ENCODE results near the gene ZNF488.
"Not testable (repeated sequence)": the region's sequence is repeated elsewhere in the genome, so short reads cannot be mapped to it uniquely, and the experiment has no call there.

Gene ZNF488, protein sequence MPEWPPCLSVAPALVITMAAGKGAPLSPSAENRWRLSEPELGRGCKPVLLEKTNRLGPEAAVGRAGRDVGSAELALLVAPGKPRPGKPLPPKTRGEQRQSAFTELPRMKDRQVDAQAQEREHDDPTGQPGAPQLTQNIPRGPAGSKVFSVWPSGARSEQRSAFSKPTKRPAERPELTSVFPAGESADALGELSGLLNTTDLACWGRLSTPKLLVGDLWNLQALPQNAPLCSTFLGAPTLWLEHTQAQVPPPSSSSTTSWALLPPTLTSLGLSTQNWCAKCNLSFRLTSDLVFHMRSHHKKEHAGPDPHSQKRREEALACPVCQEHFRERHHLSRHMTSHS

DNA sequence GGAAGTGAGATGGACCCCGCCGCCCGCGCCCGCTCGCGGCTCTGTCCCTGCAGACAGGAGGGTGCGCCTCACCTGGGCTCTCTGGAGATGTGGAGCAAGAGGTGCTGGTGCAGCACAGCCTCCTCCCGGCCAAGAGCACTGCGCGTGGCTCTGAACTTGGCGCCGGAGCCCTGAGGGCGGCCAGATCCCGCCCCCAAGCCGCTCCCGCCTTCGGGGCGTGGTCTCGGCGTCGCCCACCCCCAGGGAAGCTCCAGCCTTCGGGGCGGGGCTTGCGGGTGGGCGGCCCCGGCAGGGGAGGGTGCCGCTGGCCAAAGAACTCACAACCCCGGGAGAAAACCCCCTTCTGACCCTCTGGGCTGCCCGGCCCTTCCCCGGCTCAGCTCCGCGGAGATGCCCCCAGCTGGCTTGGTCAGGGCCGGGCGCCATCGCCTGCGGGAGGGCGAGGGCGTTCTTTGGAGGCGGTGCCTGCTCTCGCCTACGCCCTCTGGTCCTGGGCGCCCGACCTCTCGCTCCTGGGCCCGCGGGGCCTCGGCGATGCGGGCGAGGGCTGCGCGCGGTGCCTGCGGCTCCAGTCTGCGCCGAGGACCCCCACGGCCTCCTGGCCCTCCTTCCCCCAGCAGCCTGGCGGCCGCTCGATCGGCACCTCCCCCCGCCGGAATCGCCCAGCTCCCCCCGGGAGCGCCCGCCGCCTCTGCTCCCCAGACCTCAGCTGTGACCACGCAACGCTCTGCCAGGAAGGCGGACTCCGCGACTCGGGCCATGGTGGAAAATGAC lies at the start of gene ZNF488:
TSS of gene ZNF488 (minus strand) at position 146 of the 774 bp plus-strand sequence. CDS start 15,464 bp downstream, outside the sequence.
- H3K27ac Mint-ChIP-seq, result no peak within 1 kb of the TSS
- peaks cover 3% of the 10 kb centered on the region for H3K36me3 Mint-ChIP-seq
- H3K4me1 Mint-ChIP-seq, result peaks cover 25% of the 10 kb centered on the region
- peaks cover 80% of the 10 kb centered on the region for H3K27me3 Mint-ChIP-seq
- peak; percentile 81 for DNase-seq
- peaks cover 6% of the 10 kb centered on the region for H3K9me3 Mint-ChIP-seq
- CTCF ChIA-PET, result interaction anchor here (1.1 to 1.6 kb wide), 2 partner anchors 9 to 359 kb away, joined by 3 read pairs; no protein-coding TSS in a partner anchor
- H3K4me3 Mint-ChIP-seq, result peak within 1 kb of the TSS; percentile 89

DNA sequence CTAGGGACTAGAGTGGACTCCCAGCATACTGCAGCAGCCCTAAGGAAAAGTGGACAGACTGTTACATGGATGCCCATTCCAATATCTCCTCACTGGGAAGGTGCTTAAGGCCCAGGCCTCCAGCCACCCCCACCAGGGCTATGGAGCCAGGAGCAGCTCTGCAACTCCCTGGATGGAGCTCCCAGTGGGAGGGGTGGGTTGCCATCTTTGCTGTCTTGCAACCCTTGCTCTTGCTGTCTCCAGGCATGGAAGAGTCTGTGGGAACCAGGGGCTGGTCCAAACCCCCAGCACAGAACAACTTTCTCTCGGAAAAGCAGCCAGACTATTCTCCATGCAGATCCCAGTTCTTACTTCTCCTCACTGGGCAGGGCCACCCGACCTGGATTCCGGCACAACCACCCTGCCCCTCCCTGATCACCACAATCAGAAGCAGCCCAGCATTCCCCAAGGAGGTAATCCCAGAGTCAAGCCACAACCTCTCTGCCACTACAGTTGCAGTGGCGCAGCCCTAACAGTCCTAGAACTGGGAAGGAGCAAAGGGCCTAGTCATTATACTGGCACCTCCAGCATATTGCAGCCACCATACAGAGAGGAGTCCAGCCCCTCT lies 41.8 kb upstream of the ZNF488 start:
- CTCF ChIA-PET, result no interaction called here
- Mint-ChIP-seq H3K4me1 (no peaks in the 10 kb centered on the region), H3K27me3 (peaks cover 12% of the 10 kb centered on the region), H3K36me3 (no peaks in the 10 kb centered on the region), H3K4me3 (no peak overlapping the region), H3K9me3 (no peaks in the 10 kb centered on the region), H3K27ac (no peak overlapping the region)
- DNase-seq, result no peak

DNA sequence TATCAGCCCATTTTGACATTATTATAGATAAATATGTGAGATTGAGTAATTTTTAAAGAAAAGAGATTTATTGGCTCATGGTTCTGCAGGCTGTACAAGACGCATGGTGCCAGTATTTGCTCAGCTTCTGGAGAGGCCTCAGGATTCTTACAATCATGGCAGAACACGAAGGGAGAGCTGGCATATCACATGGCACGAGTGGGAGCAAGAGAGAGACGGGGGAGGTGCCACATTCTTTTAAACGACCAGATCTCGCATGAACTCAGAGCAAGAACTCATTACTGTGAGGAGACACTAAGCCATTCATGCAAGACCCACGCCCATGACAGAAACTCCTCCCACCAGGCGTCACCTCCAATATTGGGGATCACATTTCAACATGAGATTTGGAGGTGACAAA lies 40.1 kb upstream of the ZNF488 start:
- CTCF ChIA-PET, result no interaction called here
- no peaks in the 10 kb centered on the region for H3K9me3 Mint-ChIP-seq
- H3K4me1 Mint-ChIP-seq, result no peaks in the 10 kb centered on the region
- H3K4me3 Mint-ChIP-seq, result no peak overlapping the region
- peaks cover 9% of the 10 kb centered on the region for H3K27me3 Mint-ChIP-seq
- H3K27ac Mint-ChIP-seq, result no peak overlapping the region
- no peak for DNase-seq
- H3K36me3 Mint-ChIP-seq, result no peaks in the 10 kb centered on the region

DNA sequence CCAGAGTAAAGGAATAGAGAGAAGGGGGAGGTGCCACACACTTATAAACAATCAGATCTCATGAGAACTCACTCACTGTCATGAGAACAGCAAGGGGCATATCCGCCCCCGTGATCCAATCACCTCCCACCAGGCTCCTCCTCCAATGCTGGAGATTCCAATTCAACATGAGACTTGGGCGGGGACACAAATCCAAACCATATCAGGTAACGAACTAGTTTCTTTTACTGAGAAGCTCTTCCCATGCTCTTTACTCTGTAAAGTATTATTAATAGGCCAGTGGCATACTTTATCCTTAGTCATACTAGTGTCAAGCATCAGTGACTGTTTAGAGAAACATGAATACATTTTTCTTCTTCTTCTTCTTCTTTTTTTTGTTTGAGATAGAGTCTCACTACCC lies 39.4 kb upstream of the ZNF488 start:
- Mint-ChIP-seq H3K4me1 (no peaks in the 10 kb centered on the region), H3K9me3 (no peaks in the 10 kb centered on the region), H3K4me3 (no peak overlapping the region), H3K36me3 (no peaks in the 10 kb centered on the region), H3K27me3 (peaks cover 13% of the 10 kb centered on the region), H3K27ac (no peak overlapping the region)
- CTCF ChIA-PET, result no interaction called here
- DNase-seq, result no peak

DNA sequence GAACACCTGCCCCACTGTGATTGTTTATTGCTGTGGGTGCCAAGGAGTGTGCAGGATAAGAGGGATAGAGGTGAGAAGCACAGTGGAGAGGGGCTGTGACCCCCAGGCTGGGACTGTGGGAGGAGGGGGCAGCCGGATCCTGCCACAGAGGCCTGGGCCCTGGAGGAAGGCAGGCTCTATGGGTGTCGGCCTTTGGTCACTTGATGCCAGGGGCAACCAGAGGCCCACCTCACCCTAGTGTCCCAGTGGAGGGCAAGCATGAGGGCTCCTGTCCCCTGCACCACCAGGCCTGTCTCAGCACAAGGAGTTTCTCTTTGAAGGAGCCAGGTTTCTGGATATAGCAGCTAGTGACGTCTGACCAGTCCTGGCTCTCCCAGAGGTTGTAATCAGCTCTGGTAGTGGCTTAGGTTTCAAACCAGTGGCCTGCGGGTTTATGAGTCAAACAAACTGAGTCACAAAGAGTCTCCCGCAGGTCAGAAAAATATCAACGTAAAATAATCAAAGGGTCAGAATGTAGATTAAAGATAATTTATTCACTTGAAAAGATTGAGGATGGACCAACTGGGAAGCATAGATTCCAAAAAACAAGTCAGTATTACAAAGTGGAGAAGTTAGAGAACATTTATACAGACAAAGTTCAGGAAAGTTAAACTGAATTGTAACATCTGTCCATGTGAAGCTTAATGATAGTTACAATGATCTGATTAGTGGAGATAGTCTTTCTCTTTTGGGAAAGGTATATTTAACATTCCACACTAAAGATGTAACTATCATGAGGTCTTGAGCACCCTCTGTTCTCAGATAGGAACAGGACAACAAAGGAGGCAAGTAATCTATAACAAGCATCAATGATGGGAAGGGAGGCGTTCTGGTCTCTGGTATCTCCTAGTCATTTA lies 37.2 kb upstream of the ZNF488 start:
- DNase-seq, result no peak
- Mint-ChIP-seq H3K27ac (no peak overlapping the region), H3K4me3 (no peak overlapping the region), H3K9me3 (no peaks in the 10 kb centered on the region), H3K4me1 (no peaks in the 10 kb centered on the region), H3K27me3 (peaks cover 13% of the 10 kb centered on the region), H3K36me3 (no peaks in the 10 kb centered on the region)
- CTCF ChIA-PET, result no interaction called here

DNA sequence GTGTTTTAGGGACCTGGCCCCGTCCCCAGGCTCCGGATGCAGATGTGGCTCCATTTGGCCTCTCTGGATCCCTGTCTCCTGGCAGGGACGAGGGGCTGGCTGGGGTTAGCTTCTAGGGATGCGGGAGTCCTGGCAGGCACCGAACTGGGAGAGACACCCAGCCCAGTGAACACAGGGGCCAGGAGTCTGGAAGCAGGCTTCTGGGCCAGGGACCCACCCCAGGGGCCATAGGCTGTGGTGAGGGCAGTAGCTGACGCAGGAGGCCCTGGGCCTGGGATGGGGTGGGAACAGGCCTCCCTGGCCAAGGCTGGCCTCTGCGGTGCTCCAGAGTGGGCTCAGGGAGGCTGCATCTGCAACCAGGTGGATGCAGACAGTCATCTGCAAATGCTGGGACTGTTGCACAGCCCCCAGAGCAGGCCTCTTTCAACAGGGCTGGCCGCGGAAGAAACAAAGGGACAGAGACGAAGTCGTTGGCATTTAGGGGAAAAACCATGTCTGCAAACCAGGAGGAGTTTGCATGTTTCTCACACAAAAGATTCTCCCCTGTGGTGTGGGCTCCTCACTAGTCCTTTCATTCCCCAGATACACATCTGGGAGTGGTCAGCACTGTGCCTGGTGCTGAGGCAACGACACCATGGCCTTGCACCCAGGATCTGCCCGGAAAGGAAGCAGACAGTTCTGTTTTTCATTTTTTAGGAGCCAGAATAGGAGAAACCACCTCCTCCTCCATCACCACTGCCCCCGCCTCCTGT lies 36.4 kb upstream of the ZNF488 start:
- Mint-ChIP-seq H3K27ac (no peak overlapping the region), H3K9me3 (no peaks in the 10 kb centered on the region), H3K4me1 (no peaks in the 10 kb centered on the region), H3K27me3 (peaks cover 9% of the 10 kb centered on the region), H3K4me3 (no peak overlapping the region), H3K36me3 (no peaks in the 10 kb centered on the region)
- no peak for DNase-seq
- CTCF ChIA-PET, result no interaction called here

DNA sequence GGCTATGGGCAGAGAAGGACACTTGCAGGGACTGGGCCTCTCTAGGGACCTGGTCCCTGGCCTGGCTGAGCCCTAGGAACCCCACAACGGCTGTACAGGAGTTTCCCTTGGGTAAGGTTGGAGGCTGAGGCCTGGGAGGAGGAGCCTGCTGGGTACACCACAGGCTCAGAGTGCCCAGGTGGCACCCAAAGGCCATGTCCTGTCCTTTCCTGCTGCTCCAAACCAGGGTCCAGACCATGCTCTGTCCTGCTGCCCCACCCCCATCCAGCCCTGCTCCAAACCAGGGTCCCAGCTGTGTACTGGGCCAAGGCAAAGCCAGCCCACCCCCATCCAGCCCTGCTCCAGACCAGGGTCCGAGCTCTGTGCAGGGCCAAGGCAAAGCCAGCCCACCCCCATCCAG lies 35.3 kb upstream of the ZNF488 start:
- no peaks in the 10 kb centered on the region for H3K4me1 Mint-ChIP-seq

DNA sequence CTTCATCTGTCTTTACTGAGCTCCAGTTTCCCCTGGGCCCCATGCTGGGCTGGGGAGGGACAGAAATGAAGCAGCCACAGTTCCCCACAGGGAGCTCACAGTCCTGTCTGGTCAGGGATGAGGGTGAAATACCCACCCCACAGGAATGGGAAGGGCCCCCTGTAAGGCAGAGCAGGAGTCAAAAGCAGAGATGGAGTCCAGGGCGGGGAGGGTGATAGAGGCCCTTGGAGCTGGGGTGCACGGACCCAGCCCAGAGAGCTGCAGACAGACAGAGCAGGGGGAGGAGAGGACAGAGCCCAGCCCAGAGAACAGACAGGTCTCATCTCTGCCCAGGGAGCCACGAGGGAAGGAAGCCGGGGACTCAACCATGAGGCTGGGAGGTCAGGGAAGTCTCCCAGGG lies 34.9 kb upstream of the ZNF488 start:
- no peaks in the 10 kb centered on the region for H3K9me3 Mint-ChIP-seq
- H3K36me3 Mint-ChIP-seq, result no peaks in the 10 kb centered on the region
- DNase-seq, result no peak
- no peak overlapping the region for H3K27ac Mint-ChIP-seq
- H3K4me1 Mint-ChIP-seq, result no peaks in the 10 kb centered on the region
- no peak overlapping the region for H3K4me3 Mint-ChIP-seq
- CTCF ChIA-PET, result no interaction called here
- peaks cover 9% of the 10 kb centered on the region for H3K27me3 Mint-ChIP-seq

More for the DNA sequence above, 35.3 kb upstream of the ZNF488 start:
- no peak overlapping the region for H3K4me3 Mint-ChIP-seq
- CTCF ChIA-PET, result no interaction called here
- no peak overlapping the region for H3K27ac Mint-ChIP-seq
- no peaks in the 10 kb centered on the region for H3K9me3 Mint-ChIP-seq
- H3K27me3 Mint-ChIP-seq, result peaks cover 9% of the 10 kb centered on the region
- no peaks in the 10 kb centered on the region for H3K36me3 Mint-ChIP-seq
- no peak for DNase-seq

DNA sequence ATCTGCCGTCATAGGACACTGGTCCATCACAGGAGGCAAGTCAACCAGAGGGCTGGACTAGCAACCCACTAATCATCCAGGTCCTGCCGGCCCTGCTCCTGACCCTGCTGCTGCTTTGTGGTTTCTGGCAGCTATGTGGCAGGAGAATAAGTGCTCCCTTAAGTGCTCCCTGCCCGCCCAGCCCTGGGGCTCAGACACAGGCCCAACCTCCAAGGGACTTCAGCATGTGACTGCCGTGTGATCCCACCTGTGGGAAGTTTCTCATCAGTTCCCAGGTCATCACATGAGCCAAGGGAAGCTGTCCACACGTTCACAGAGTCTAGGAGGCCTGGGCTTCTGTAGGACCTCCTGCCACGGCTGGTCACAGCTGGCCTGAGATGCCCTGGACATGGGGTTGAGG lies 34.2 kb upstream of the ZNF488 start:
- no peak overlapping the region for H3K4me3 Mint-ChIP-seq
- H3K27ac Mint-ChIP-seq, result no peak overlapping the region
- H3K36me3 Mint-ChIP-seq, result no peaks in the 10 kb centered on the region
- H3K4me1 Mint-ChIP-seq, result no peaks in the 10 kb centered on the region
- CTCF ChIA-PET, result no interaction called here
- no peaks in the 10 kb centered on the region for H3K9me3 Mint-ChIP-seq
- peaks cover 9% of the 10 kb centered on the region for H3K27me3 Mint-ChIP-seq
- no peak for DNase-seq

DNA sequence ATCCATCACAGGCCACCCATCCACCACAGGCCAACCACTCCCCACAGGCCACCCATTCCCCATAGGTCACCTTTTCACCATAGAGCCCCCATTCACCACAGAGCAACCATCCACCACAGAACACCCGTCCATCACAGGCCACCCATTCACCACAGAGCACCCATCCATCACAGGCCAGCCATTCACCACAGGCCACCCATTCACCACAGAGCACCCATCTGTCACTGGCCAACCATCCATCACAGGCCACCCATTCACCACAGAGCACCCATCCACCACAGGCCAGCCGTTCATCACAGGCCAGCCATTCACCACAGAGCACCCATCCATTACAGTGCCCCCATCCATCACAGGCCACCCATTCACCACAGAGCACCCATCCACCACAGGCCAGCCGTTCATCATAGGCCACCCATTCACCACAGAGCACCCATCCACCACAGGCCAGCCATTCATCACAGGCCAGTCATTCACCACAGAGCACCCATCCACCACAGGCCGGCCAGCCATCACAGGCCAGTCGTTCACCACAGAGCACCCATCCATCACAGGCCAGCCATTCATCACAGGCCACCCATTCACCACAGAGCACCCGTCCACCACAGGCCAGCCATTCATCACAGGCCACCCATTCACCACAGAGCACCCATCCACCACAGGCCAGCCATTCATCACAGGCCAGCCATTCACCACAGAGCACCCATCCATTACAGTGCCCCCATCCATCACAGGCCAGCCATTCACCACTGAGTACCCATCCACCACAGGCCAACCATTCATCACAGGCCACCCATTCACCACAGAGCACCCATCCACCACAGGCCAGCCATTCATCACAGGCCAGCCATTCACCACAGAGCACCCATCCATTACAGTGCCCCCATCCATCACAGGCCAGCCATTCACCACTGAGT lies 32.5 kb upstream of the ZNF488 start:
- H3K27ac Mint-ChIP-seq, DNase-seq, H3K27me3 Mint-ChIP-seq, H3K4me3 Mint-ChIP-seq, H3K4me1 Mint-ChIP-seq, H3K9me3 Mint-ChIP-seq, H3K36me3 Mint-ChIP-seq, CTCF ChIA-PET: not testable (repeated sequence)

DNA sequence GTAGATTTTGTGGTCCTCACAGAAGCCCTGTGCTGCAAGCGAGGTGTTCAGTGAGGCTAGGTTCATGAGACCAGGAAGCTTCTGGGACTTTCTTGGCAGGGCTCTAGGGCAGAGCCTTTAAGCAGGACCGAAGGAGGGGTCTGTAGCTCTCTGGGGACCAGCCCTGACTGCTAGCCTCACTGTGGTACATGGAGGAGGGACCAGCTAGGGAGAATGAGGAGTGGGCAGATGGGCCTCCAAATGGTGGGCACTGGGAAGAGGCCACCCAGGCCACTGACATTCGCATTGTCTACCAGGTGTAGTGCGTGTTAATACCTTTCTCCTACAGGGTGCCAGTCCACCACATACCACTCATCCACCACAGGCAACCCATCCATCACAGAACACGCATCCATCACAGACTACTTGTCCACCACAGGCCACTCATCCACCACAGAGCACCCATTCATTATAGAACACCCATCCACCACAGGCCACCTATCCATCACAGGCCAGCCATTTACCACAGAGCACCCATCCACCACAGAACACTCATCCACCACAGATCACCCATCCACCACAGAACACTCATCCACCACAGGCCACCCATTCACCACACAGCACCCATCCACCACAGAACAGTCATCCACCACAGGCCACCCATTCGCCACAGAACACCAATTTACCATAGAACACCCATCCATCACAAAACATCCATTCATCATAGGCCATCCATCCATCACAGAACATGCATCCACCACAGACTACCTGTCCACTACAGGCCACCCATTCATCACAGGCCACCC lies 31.6 kb upstream of the ZNF488 start:
- no peak for DNase-seq
- no peaks in the 10 kb centered on the region for H3K36me3 Mint-ChIP-seq
- H3K4me1 Mint-ChIP-seq, result no peaks in the 10 kb centered on the region
- H3K27me3 Mint-ChIP-seq, result peaks cover 5% of the 10 kb centered on the region
- H3K9me3 Mint-ChIP-seq, result no peaks in the 10 kb centered on the region
- H3K4me3 Mint-ChIP-seq, result no peak overlapping the region
- CTCF ChIA-PET, result no interaction called here
- no peak overlapping the region for H3K27ac Mint-ChIP-seq

DNA sequence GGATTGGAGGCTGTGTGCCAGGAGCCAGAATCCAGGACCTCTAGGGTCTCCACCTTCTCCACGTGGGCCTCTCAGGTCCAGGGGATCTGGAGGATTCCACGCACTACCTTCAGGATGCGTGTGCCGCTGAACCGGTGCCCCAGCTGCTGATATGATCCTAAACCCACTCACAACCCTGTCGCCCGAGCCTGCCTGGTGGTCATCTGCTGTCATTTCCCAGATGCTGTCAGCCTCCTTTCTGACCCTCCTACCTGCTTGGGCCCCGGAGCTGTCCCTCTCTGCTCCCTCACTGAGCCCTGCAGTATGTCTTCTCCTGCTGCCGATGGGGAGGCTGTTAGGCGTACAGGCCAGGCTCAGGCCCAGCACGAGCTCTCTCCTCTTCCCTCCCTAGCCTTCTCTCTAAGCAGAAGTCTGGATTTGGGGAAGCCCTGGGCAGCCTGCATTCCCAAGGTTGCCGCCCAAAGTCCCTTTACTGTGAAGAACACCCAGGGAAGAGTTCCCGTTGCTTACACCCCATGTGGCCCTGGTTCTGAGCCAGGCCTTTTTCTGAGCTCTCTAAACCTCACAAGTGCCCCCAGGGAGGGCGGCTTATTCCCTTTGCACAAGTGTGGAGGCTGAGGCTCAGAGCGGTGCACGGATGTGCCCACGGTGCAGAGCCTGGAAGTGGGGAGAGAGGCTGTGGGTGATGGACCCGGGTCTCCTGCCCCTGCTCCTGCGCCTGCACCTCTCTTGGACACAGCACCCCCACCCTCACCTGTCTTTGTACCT lies 30.8 kb upstream of the ZNF488 start:
- H3K36me3 Mint-ChIP-seq, result no peaks in the 10 kb centered on the region
- no peak overlapping the region for H3K4me3 Mint-ChIP-seq
- CTCF ChIA-PET, result no interaction called here
- no peak overlapping the region for H3K27ac Mint-ChIP-seq
- H3K9me3 Mint-ChIP-seq, result no peaks in the 10 kb centered on the region
- H3K27me3 Mint-ChIP-seq, result peaks cover 4% of the 10 kb centered on the region
- no peaks in the 10 kb centered on the region for H3K4me1 Mint-ChIP-seq
- DNase-seq, result no peak

All from activated naive CD4-positive, alpha-beta T cell treated with anti-CD3 and anti-CD28 coated beads, Interleukin-2, amount 10 ng/mL, durations not matched to agents 7 days and 5 days (primary cell).